ENCODE data around the gene OVCA2.

DNA sequence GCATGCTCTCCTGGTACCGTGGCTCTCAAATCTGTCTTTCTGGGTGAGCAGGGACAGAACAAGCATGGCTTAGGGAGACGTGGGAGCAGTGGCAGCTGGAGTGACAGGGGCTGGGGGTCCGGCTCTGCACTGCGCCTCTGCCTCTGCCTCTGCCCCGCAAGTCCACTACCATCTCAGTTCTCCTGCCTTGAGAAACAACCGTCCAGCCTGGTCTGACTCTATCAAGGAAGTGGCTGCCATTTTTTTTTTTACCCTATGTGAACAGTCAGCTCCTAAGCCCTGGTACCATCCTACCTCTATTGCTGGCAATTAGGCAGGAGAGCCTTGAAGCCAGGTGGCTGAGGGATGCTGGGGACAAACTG lies 29.2 kb downstream of the OVCA2 start:
- TF ChIP-seq EZH2phosphoT487 (IDR thresholded peaks at IDR 0.05; ENCODE audit: insufficient read depth, low read depth) (no peak), EZH2 (IDR thresholded peaks at IDR 0.05; ENCODE audit: insufficient read depth, poor library complexity, severe bottlenecking) (no peak)

Measured in GM23248 (cell line).